Measurements from ENCODE around the gene PML. TPM values are rescaled to one million over a fixed set of nuclear protein-coding genes. Genes with fewer than 3 reads are reported as not detected.

Gene PML
- total RNA-seq, 1 donor, result 31.9 TPM

DNA sequence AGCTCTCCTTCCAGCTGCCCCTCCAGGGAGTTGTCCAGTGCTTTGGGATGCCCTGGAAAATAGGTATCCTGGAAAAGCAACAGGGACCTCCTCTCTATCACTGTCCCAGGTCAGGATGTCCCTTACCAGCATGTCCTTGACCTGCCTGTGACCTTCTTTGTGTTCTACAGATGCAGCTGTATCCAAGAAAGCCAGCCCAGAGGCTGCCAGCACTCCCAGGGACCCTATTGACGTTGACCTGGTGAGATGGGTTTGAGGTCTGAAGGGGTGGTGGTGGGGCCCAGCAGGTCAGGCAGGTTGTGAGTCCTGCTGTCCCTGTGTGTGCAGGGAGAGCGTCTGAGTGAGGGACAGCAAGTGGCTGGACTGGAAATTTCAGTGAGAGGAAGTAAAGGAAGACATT, 30.2 kb downstream of the PML start:
- H3K4me3 ChIP-seq (ENCODE audit: low read depth, low read length), result no peak overlapping the region
- no peak for TF ChIP-seq CTCF (IDR thresholded peaks at IDR 0.05; ENCODE audit: insufficient read depth, low read length)
- no peak for DNase-seq (ENCODE audit: low read depth)

GRCh38 chr15:74025436-74025835, 30.9 kb downstream of the PML start:
- no peak for TF ChIP-seq CTCF (IDR thresholded peaks at IDR 0.05; ENCODE audit: insufficient read depth, low read length)
- DNase-seq (ENCODE audit: low read depth), result no peak
- H3K4me3 ChIP-seq (ENCODE audit: low read depth, low read length), result no peak overlapping the region

DNA sequence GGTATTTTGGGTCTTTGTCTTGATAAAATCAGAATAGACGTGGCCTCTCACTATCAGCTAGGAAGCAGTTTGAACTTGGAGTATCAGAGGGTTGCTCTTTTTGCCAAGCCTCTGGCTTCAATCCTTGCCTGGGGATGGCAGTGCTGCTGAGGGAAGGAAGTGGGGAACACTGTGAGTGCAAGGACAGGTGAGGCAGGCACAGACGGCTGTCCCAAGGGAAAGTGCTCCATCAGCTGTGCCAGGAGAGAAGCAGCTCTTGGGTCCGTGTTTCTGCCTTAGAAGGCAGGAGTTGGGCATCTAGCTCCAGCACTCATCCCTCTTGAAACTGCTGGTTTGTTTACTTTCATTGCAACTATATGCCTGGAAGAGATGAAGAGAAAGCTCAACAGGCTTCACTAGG, 33.2 kb downstream of the PML start:
- no peak overlapping the region for H3K4me3 ChIP-seq (ENCODE audit: low read depth, low read length)
- no peak for TF ChIP-seq CTCF (IDR thresholded peaks at IDR 0.05; ENCODE audit: insufficient read depth, low read length)
- no peak for DNase-seq (ENCODE audit: low read depth)

GRCh38 chr15:74028646-74029045, 34.1 kb downstream of the PML start:
- TF ChIP-seq CTCF (IDR thresholded peaks at IDR 0.05; ENCODE audit: insufficient read depth, low read length), result no peak
- H3K4me3 ChIP-seq (ENCODE audit: low read depth, low read length), result no peak overlapping the region
- DNase-seq (ENCODE audit: low read depth), result no peak

DNA sequence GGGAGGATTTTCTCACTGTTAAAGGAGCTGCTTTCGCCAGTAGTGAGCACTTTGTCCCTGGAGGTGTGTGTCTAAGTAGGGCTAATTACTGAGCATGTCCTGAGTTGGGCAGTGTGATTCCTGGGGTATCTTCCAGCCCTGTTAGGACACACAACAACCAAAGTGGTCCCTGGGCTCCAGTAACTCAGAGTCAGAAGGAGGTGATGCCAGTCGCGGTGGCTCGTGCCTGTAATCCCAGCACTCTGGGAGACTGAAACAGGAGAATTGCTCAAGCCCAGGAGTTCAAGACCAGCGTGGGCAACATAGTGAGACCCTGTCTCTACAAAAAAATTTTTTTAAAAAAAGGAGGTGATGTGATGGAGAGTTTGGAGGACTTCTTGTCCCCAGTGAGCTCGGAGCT, 37.5 kb downstream of the PML start:
- TF ChIP-seq CTCF (IDR thresholded peaks at IDR 0.05; ENCODE audit: insufficient read depth, low read length), result no peak
- DNase-seq (ENCODE audit: low read depth), result no peak
- no peak overlapping the region for H3K4me3 ChIP-seq (ENCODE audit: low read depth, low read length)

GRCh38 chr15:74032606-74033561, 38.4 kb downstream of the PML start:
- H3K4me3 ChIP-seq (ENCODE audit: low read depth, low read length), result no peak overlapping the region
- no peak for TF ChIP-seq CTCF (IDR thresholded peaks at IDR 0.05; ENCODE audit: insufficient read depth, low read length)
- DNase-seq (ENCODE audit: low read depth), result no peak
